HCT116 (cell line): ENCODE data around the gene LRBA. TPM values are rescaled to one million over a fixed set of nuclear protein-coding genes. Genes with fewer than 3 reads are reported as not detected.

ENCODE experiments used
- ATAC-seq: fragments of 200-7000 bp; cut with Tn5 transposase; 2 replicates; pipeline ENCODE4 v1.9.1; 2020; ENCODE audit warnings: mild to moderate bottlenecking, moderate library complexity
- BruUV-seq: library from RNA; stranded (reverse); fragments of 400-500 nt; replicated peaks from 2 replicates; lab custom pipeline; 2021; lab: Mats Ljungman, UMichigan
- CTCF ChIA-PET: fragments of 300-600 bp; sonication (Branson Sonifier 250); formaldehyde crosslinking; loops from one replicate; lab custom pipeline; 2021; ENCODE audit warnings: antibody characterized with exemption; lab: Charles Lee
- POLR2A ChIA-PET: fragments of 300-600, 350-600 bp; sonication (Branson Sonifier 250); formaldehyde crosslinking; loops from one replicate; lab custom pipeline; 2021; ENCODE audit warnings: antibody characterized with exemption; lab: Charles Lee
- RAD21 ChIA-PET, 2 experiments: fragments of 300-600 bp; sonication (Branson Sonifier 250); formaldehyde crosslinking; loops; one replicate each; lab custom pipeline; 2023; ENCODE audit warnings: low total read pairs in 2 of 2; ENCODE audit not compliant: uncharacterized antibody in 2 of 2, unreplicated experiment in 2 of 2, low non-redundant PET in 1 of 2; lab: Charles Lee
- DNase-seq: peaks from one replicate; pipeline ENCODE4 v3.0.0-alpha.2; 2010; ENCODE audit warnings: low read depth, low spot score
- H2AFZ ChIP-seq: fragments of 200-600 bp; shearing (Covaris generic), sonication (generic); 2 replicates; pipeline ENCODE4 v1.6.1; 2017; ENCODE audit warnings: low read depth, mixed run types, mixed read lengths, antibody characterized with exemption, low read length; ENCODE audit not compliant: poor library complexity, severe bottlenecking
- H3K27ac ChIP-seq: 2 replicates; pipeline ENCODE4 v1.5.1; 2012; ENCODE audit warnings: low read depth, low read length
- H3K27me3 ChIP-seq: fragments of 200-600 bp; sonication (generic); 2 replicates; pipeline ENCODE4 v1.6.1; 2016; ENCODE audit warnings: mixed run types, low read length, mixed read lengths; ENCODE audit not compliant: insufficient read depth
- H3K36me3 ChIP-seq, 2 experiments: fragments of 200-500 bp in 1 of 2; fragments of 200-600 bp in 1 of 2; sonication (Bioruptor generic) in 1 of 2; sonication (generic) in 1 of 2; 2 replicates each; pipeline versions ENCODE4 v1.5.1 to v1.6.1; 2014 to 2016; ENCODE audit warnings: low read length in 2 of 2, inconsistent platforms in 1 of 2, mixed read lengths in 1 of 2, mixed run types in 1 of 2; ENCODE audit not compliant: insufficient read depth in 2 of 2, control insufficient read depth in 1 of 2
- H3K4me1 ChIP-seq, 2 experiments: fragments of 200-600 bp in 1 of 2; sonication (generic) in 1 of 2; 2 replicates each; pipeline versions ENCODE4 v1.5.1 to v1.6.1; 2012 to 2017; ENCODE audit warnings: low read length in 2 of 2, inconsistent platforms in 1 of 2, mild to moderate bottlenecking in 1 of 2, mixed read lengths in 1 of 2, mixed run types in 1 of 2, moderate library complexity in 1 of 2; ENCODE audit not compliant: insufficient read depth in 2 of 2, control insufficient read depth in 1 of 2
- H3K4me2 ChIP-seq: fragments of 200-600 bp; sonication (generic); 2 replicates; pipeline ENCODE4 v1.6.1; 2017; ENCODE audit warnings: mixed run types, low read length, mixed read lengths
- H3K4me3 ChIP-seq, 2 experiments: fragments of 200-600 bp in 1 of 2; sonication (generic) in 1 of 2; replicated peaks in 1 of 2; 2 replicates each; pipeline ENCODE4 v1.5.1; 2011 to 2016; ENCODE audit warnings: low read length in 2 of 2, control low read depth in 1 of 2, low read depth in 1 of 2, mild to moderate bottlenecking in 1 of 2, mixed read lengths in 1 of 2, mixed run types in 1 of 2
- H3K79me2 ChIP-seq: fragments of 200-600 bp; sonication (generic); 2 replicates; pipeline ENCODE4 v1.6.1; 2017; ENCODE audit warnings: mild to moderate bottlenecking, mixed run types, low read length, moderate library complexity, mixed read lengths; ENCODE audit not compliant: insufficient read depth
- H3K9ac ChIP-seq: fragments of 200-600 bp; sonication (generic); 2 replicates; pipeline ENCODE4 v1.6.1; 2016; ENCODE audit warnings: low read length, mixed read lengths
- H3K9me2 ChIP-seq: fragments of 200-600 bp; sonication (generic), shearing (Covaris generic); 2 replicates; pipeline ENCODE4 v1.6.1; 2017; ENCODE audit warnings: mixed run types, mild to moderate bottlenecking, moderate library complexity; ENCODE audit not compliant: insufficient read depth
- H3K9me3 ChIP-seq, 2 experiments: fragments of 200-500 bp in 1 of 2; fragments of 200-600 bp in 1 of 2; sonication (Bioruptor generic) in 1 of 2; sonication (generic) in 1 of 2; 2 replicates each; pipeline ENCODE4 v1.6.1; 2014 to 2017; ENCODE audit warnings: low read length in 2 of 2, mixed read lengths in 2 of 2, inconsistent platforms in 1 of 2, low read depth in 1 of 2, mild to moderate bottlenecking in 1 of 2, mixed run types in 1 of 2, moderate library complexity in 1 of 2; ENCODE audit not compliant: control insufficient read depth in 1 of 2, insufficient read depth in 1 of 2
- H4K20me1 ChIP-seq: fragments of 200-600 bp; sonication (generic), shearing (Covaris generic); 2 replicates; pipeline ENCODE4 v1.6.1; 2017; ENCODE audit warnings: mixed run types, mild to moderate bottlenecking, moderate library complexity; ENCODE audit not compliant: insufficient read depth
- CTCF ChIP-seq, 3 experiments: fragments of 200-600 bp in 1 of 3; sonication (generic) in 1 of 3; IDR thresholded peaks in 2 of 3; conservative IDR thresholded peaks in 1 of 3; 2 replicates each; pipeline ENCODE4 v1.5.1; 2012 to 2017; ENCODE audit warnings: low read depth in 2 of 3, low read length in 2 of 3, antibody characterized with exemption in 1 of 3, borderline replicate concordance in 1 of 3, control low read depth in 1 of 3, mild to moderate bottlenecking in 1 of 3, mixed read lengths in 1 of 3, mixed run types in 1 of 3, moderate library complexity in 1 of 3; ENCODE audit not compliant: insufficient read depth in 1 of 3
- EGR1 ChIP-seq: IDR thresholded peaks from 2 replicates; pipeline ENCODE4 v1.6.1; 2012; ENCODE audit warnings: low read depth
- EZH2phosphoT487 ChIP-seq: fragments of 200-600 bp; IDR thresholded peaks from 2 replicates; pipeline ENCODE4 v1.6.1; 2018; ENCODE audit warnings: antibody characterized with exemption, borderline replicate concordance
- FOSL1 ChIP-seq: IDR thresholded peaks from 2 replicates; pipeline ENCODE4 v1.6.1; 2012; ENCODE audit warnings: low read depth
- RAD21 ChIP-seq: IDR thresholded peaks from 2 replicates; pipeline ENCODE4 v1.6.1; 2012; ENCODE audit warnings: low read depth, mild to moderate bottlenecking
- YY1 ChIP-seq: IDR thresholded peaks from 2 replicates; pipeline ENCODE4 v1.6.1; 2011; ENCODE audit warnings: low read length, low read depth, moderate library complexity, mild to moderate bottlenecking; ENCODE audit not compliant: insufficient replicate concordance; ENCODE audit errors: extremely low read depth
- ZBTB33 ChIP-seq: IDR thresholded peaks from 2 replicates; pipeline ENCODE4 v1.6.1; 2011; ENCODE audit warnings: mild to moderate bottlenecking, low read length, moderate library complexity; ENCODE audit not compliant: insufficient replicate concordance; ENCODE audit errors: extremely low read depth
- intact Hi-C: fragments of 100-400 bp; cut with micrococcal nuclease; formaldehyde crosslinking; loops from 2 replicates; pipeline ENCODE4 v1.10.0; 2022
- total RNA-seq: library from RNA; stranded (reverse); gene quantifications from one replicate; pipeline ENCODE4 v1.2.1, GENCODE V29; 2021; ENCODE audit not compliant: unreplicated experiment

LRBA gene
- total RNA-seq, 1 experiment from 2014 or later = 79.8 TPM

- H3K4me1 ChIP-seq = no peaks in the 10 kb centered on the region
- no peak overlapping the region for H2AFZ ChIP-seq
- no peak overlapping the region for H3K4me2 ChIP-seq
- ChIA-PET POLR2A (no interaction called here), CTCF (no interaction called here), RAD21 (no interaction called here)
- H3K9me2 ChIP-seq = no peaks in the 10 kb centered on the region
- no peak overlapping the region for H3K4me3 ChIP-seq
- H4K20me1 ChIP-seq = no peaks in the 10 kb centered on the region; the same call in 1 of the 2 replicates
- intact Hi-C loops = no loop called here
- H3K9me3 ChIP-seq = no peaks in the 10 kb centered on the region
- no peak for TF ChIP-seq CTCF (IDR thresholded peaks at IDR 0.05 in 2 of 3, conservative IDR thresholded peaks at IDR 0.05 in 1 of 3; ENCODE audit: borderline replicate concordance in 1 of 3, insufficient read depth in 1 of 3, low read depth in 2 of 3, low read length in 2 of 3)
- no peak for TF ChIP-seq ZBTB33
- no peak for TF ChIP-seq YY1
- TF ChIP-seq EGR1 = no peak
- TF ChIP-seq EZH2phosphoT487 = no peak
- TF ChIP-seq RAD21 = no peak
- no peak for TF ChIP-seq FOSL1
- H3K27ac ChIP-seq = no peak overlapping the region
- DNase-seq (no peak), ATAC-seq (no peak)
- H3K79me2 ChIP-seq = no peaks in the 10 kb centered on the region
- no peaks in the 10 kb centered on the region; a peak in 1 of 4 replicates for H3K36me3 ChIP-seq
- no peaks in the 10 kb centered on the region for H3K27me3 ChIP-seq
- H3K9ac ChIP-seq = no peak overlapping the region
- BruUV-seq = no TSS peak
Measured at GRCh38 chr4:150586162-150586810, 428.8 kb downstream of the LRBA start.
